Stimulated activated CD4-positive, alpha-beta T cell treated with anti-CD3 and anti-CD28 coated beads, Interleukin-4, amount 100 ng/mL, for 24 hours (primary cell): Measurements from ENCODE around the gene AGFG2.
A peak's percentile ranks its signal among the peaks of the same experiment; 100 is the strongest.
"Not testable (repeated sequence)": the region's sequence is repeated elsewhere in the genome, so short reads cannot be mapped to it uniquely, and the experiment has no call there.

Experiments used
- DNase-seq: peaks from one replicate; pipeline ENCODE4 v3.0.0-alpha.2; 2020

Gene AGFG2

DNA sequence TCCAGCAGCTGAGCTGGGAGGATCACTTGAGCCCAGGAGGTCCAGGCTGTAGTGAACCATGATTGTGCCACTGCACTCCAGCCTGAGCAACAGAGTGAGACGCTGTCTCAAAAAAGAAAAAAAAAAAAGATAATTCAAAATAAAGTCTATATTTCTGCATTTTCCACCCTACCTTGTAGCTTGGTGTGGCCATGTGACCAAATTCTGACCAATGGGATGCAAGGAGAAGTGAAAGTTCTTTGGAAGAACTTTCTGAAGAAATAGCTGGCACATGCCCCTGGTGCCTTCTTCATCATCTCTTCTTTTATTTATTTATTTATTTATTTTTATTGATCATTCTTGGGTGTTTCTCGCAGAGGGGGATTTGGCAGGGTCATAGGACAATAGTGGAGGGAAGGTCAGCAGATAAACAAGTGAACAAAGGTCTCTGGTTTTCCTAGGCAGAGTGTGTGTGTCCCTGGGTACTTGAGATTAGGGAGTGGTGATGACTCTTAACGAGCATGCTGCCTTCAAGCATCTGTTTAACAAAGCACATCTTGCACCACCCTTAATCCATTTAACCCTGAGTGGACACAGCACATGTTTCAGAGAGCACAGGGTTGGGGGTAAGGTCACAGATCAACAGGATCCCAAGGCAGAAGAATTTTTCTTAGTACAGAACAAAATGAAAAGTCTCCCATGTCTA is 17.0 kb upstream of the AGFG2 start:
- not testable (repeated sequence) for DNase-seq

DNA sequence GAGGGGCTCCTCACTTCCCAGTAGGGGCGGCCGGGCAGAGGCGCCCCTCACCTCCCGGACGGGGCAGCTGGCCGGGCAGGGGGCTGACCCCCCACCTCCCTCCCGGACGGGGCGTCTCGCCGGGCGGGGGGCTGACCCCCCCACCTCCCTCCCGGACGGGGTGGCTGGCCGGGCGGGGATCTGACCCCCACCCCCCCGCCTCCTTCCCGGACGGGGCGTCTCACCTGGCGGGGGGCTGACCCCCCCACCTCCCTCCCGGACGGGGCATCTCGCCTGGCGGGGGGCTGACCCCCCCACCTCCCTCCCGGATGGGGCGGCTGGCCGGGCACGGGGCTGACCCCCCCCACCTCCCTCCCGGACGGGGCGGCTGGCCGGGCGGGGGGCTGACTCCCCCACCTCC is 15.8 kb upstream of the AGFG2 start:
- DNase-seq = not testable (repeated sequence)

DNA sequence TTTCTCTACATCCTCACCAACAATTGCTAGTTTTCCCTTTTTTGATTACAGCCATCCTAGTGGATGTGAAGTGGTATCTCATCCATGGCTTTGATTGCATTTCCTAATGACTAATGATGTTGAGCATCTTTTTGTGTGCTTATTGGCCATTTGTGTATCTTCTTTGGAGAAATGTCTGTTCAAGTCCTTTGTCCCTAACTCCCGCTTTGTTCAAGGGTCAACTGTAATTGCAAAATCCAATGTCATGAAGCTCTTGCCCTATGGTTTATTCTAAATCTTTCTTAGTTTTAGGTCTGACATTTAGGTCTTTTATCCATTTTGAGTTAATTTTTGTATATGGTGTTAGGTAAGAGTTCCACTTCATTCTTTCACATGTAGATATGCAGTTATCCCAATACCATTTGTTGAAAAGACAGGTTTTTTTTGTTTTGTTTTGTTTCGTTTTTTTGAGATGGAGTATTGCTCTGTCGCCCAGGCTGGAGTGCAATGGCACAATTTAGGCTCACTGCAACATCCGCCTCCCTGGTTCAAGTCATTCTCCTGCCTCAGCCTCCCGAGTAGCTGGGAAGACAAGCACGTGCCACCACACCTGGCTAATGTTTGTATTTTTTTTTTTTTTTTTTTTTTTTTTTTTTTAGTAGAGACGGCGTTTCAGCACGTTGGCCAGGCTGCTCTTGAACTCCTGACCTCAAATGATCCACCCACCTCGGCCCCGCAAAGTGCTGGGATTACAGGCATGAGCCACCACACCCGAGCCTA is 10.7 kb upstream of the AGFG2 start:
- not testable (repeated sequence) for DNase-seq

DNA sequence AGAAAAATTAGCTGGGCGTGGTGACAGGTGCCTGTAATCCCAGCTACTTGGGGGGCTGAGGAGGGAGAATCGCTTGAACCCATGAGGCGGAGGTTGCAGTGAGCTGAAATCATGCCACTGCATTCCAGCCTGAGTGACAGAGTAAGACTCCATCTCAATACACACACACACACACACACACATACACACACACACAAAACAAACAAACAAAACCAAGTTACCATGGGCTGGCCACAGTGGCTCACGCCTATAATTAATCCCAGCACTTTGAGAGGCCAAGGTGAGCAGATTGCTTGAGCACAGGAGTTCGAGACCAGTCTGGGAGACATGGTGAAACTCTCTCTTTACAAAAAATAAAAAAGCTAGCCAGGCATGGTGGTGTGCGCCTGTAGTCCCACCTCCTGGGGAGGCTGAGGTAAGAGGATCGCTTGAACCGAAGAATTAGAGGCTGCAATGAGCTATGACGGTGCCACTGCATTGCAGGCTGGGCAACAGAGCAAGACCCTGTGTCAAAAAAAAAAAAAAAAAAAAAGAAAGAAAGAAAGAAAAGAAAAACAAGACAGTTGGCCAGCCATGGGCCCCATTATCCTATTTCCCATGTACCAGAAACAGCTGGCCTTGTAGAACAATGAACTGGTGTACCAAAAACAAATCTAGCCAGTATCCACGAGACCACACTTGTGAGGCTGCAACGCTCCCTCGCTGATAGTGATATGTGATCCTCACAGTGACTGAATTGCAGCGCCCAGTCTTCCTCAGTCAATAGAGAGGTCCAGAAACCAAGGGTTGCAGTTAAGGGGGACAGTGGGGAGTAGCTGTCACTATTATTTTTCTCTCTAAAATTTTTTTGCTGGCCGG is 6.6 kb upstream of the AGFG2 start:
- DNase-seq = no peak

DNA sequence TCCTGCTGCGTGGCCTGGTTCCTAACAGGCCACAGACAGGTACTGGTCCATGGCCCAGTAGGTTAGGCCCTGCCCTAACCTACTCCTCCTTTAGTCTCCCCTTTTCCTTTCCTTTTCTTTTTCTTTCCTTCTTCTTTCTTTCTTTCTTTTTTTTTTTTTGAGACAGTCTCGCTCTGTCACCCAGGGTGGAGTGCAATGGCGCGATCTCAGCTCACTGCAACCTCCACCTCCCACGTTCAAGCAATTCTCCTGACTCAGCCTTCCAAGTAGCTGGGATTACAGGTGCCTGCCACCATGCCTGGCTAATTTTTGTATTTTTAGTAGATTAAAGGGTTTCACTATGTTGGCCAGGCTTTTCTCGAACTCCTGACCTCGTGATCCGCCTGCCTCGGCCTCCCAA is 3.0 kb upstream of the AGFG2 start:
- not testable (repeated sequence) for DNase-seq

DNA sequence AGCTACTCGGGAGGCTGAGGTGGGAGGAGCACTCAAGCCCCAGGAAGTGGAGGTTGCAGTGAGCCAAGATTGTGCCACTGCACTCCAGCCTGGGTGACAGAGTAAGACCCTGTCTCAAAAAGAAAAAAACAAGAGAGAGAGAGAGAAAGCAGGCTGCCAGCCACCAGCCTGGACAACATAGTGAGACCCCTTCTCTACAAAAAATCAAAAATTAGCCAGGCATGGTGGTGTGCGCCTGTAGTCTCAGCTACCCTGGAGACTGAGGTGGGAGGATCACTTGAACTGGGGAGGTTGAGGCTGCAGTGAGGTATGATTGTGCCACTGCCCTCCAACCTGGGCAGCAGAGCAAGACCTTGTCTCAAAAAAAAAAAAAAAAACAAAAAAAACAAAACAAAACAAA is 2.3 kb upstream of the AGFG2 start:
- DNase-seq = not testable (repeated sequence)

DNA sequence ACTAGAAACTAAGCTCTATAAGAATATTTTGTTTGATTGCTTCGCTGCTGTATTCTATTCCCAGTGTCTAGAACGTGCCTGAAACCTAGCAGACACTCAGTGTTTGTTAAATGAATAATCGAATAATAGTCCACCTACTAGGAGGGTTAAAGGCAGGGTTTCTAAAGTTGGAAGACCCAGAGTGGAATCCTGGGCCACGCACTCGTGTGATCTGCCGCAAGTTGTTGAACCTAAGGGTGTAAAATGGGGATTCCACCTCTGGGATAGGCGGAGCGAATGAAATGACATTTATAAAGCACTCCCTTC is 702 bp upstream of the AGFG2 start:
- no peak for DNase-seq

DNA sequence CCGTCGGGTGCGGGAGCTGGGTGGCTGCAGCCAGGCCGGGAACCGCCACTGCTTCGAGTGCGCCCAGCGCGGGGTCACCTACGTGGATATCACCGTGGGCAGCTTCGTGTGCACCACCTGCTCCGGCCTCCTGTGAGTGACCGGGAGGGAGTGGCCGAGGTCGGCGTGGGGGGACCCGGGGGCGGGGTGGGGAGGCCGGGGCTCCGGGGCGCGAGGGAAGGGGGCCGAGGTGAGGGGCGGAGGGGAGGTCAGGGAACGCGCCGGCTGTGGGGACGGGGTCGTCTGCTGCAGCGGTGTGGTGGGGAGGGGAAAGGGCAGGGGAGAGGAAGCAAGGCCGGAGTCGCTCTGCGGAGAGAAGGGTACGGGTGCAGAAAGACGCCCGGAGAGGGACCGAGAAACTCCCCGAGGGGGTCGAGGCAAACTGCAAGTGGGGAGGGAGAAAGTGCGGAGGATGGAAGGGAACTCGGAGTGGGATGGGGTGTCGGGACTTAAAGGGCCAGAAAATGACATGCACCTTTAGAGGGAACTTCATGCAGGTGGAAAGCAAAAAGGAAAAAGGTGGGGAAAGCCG is 518 bp downstream of the AGFG2 start:
- DNase-seq = no peak

DNA sequence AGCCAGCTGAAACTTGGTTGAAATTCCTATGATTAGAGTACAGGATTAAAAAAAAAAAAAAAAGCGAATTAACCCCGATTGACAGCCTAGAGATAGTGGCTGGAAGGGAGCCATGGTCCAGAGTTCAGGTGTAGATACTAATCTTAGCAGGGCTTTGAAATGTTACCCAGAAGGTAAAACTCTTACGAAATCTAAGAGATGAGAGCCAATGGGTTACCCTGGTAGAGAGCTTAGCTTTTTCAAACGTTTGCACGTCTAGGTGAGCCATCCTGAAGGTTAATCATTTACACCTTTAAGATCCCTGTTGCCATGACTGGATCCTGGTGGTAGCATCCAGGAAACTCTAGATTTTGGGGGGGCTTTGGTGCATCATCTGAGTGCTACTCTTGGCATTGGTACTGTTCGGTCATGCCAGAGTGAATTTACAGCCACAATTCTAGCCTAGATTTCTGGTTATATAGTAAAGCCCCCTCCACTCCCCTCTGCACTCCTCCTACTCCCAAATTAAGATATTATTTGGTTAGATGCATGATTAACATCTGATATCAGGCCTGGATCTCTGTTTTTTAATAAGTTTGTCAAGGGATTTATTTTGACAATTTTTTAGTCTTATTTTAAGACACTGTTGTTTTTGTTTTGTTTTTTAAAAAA is 1.2 kb downstream of the AGFG2 start:
- no peak for DNase-seq

DNA sequence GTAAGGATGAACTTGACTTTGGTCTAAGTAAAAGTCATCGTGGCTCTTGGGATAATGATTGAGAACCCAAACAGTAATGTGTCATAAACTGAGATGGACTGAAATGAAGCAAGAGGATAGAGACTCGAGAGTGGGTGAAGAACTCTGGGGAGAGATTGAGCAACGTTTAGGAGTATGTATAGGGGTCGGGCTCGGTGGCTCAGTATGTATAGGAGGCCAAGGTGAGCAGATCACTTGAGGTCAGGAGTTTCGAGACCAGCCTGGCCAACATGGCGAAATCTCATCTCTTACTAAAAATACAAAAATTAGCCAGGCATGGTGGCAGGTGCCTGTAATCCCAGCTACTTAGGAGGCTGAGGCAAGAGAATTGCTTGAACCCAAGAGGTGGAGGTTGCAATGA is 2.3 kb downstream of the AGFG2 start:
- DNase-seq = not testable (repeated sequence)

DNA sequence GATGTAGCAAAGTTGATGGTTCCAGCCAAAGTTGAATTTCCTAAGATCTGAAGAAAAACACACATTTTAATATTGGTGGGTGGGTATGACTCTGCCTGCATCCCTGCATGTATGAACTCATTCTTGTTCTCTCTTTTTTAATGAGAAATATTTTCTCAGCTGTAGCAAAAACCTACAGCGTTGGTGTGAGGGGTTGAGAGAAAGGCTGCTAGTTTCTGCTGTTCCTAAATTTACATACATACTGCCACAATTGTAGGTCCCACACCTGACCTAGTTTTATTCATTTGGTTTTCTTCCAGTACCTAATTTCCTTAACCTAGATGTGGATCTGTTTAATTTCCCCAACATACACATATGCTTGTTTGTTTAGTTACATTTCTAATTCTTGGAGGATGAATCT is 4.6 kb downstream of the AGFG2 start:
- no peak for DNase-seq

DNA sequence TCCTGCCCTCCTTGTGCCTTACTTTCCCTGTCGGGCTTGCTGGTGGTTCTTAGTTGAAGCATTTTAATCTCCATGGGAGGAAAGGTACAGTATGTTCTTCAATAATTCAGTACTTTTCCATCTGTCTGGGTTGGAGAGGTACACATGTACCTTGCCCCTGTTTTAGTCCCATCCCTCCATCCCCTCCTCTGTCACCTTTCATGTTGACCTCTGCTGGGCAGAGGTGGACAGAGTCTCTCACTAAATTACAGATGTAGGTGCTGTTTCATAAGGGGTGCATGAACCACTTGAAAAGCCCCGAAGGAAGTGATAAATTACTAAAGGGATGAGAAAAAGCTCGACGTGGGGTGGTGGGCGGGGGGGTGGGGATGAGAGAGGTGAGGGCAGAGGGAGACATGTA is 5.4 kb downstream of the AGFG2 start:
- no peak for DNase-seq

DNA sequence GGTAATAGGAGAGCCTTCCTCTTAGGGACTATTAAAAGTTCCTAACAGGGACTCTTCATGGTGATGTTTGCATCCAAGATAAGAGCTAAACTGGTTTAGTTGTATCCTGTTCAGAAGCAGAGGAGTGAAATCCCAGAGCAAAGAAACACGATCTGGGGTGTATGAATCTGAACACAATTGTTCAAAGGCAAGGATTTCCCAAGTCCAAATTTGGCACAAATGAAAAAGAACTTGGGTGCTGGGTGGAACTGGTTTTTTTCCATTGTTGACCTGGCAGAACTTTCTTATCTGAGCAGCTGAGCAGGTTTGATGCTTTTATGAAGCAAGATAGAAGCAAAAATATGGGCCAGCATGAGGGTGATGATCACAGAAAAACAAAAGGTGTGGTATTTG is 6.0 kb downstream of the AGFG2 start:
- no peak for DNase-seq

DNA sequence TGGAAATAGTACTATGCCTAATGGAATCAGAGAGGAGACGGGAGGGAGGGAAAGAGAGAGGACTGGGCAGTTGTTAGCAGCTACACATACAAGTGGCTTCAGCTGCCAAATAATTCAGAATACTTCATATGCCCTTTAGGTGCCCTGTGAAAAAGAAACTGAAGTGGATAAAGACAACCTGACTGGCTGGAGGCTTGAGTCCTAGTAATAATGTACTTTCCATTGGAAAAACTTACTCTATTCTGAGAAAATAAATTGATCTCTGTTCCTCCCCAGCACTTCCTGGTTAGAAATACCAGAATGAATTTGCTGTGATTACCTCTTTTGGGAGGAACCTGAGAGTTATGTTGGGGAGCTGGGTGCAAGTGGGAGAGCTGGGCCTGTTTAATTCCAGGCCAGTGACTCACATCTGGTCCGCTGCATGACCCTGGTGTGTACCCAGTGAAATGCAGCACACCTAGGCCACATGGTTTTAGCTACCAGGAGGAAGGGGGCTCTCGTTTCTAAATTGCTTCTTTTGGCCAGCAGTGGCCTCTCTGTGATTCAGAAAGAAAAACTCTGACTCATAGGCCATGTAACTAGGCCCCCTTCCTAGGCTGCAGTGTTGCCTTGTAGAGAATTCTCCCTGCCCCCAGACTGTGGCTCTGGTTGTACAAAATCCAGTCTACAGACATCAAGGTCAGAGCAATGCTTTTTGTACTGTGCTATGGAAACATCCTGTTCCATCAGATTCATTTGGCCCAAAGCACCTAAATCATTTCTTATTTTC is 6.5 kb downstream of the AGFG2 start:
- peak; percentile 71 for DNase-seq

DNA sequence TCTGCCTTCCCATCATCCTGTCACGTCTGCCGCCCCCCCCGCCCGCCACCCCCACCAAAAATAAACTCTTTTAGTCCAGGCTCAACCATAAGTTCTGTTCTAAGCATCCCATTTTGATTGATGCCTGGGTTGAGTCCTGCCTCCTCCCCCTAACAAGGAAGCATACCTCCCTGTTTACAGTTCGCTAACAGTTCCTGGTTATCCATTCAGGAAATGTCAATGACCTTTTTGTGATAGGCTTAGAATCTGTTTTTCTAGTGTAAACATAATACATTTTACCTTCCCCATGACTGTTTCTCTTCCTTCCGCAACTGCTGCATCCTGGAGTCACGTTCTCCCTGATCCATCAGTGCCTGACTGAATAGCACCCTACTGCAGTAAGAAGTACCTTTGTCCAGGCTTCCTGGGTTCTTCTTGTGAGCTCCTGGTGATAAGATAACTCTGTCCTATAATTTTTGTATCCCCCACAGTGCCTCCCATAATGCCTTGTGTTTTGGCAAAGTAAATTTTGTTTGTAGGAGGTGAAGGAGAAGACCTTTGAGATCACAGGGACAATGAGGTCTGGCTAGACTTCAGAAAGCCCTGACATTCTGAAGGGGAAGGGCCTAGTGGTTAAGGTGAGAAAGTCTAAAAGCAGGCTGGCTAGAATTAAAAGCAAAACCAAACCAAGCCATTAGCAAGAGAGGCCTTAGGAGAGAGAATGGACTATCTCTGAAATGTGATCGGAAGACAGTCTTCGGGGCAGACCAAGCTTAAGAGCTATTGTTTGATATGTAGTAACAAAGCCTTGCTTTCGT is 7.3 kb downstream of the AGFG2 start:
- DNase-seq = no peak

DNA sequence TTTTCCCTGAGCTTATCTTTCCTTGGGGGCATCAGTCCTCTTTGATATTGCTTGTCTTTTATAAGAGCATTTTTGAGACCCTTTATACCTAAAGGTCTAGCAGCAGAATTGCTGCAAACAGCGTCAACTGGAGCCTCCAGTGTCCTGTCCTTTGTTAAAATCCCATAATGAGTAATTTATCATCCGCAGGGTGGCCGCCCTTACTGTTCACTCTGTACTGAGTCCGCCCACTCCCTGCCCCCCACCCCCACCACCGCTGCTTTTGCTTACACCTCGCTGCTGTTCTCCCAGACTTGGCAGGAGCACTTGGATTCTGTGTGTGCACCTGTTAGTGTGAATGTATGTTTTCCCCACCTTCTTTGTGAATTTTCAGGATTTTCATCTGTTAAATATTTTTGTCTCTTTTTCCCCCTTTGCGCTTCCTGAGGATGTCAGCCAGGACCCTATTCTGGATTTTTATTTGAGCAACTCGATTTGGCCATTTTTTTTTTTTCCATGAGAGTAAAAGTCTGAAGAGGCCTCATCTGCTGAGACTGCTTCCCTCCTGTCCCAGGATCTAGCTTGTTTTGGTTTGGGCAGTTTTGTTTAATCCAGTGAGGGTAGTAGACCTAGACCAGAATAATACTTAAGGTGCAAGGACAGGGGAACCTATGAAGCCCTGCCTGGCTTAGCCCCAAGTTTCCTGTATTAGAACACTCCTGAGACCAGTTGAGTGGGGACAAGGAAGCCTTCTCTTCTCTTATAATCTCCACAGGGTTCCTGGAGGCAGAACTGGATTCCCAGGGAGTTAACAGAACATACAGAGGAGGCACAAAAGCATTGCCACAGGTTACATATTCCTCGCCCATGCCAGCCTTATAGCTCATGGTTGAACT is 8.2 kb downstream of the AGFG2 start:
- DNase-seq = no peak

DNA sequence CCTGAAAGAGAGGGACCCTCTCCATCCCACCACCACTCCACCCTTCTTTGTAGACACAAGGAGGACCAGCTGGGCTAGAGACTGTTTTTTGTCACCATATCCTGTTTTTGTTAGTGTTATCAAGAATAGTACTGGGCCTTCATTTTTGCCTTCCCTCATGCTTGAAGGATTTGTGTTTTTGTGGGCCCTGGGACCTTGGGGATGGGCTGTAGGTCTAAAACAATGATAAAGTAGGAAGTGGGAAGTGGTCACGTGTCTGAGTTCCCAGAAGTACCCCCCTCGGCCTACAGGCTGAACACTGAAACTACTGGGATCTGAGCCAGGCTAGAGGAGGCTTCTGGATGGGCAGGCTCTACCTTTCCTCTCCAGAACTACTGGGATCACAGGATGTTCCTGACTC is 8.9 kb downstream of the AGFG2 start:
- DNase-seq = no peak

DNA sequence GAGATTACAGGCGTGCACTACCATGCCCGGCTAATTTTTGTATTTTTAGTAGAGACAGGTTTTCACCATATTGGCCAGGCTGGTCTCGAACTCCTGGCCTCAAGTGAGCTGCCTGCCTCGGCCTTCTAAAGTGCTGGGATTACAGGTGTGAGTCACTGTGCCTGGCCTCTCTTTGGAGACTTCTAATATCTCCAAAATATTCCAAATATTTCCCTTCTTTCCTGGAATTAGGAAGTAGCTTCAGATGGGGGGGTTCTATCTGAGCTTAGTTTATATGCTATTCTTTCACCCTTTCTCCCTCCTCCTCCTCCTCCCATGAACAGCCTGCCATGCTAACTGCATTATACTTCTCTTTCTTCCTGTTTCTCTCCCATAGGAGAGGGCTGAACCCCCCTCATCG is 9.4 kb downstream of the AGFG2 start:
- not testable (repeated sequence) for DNase-seq

DNA sequence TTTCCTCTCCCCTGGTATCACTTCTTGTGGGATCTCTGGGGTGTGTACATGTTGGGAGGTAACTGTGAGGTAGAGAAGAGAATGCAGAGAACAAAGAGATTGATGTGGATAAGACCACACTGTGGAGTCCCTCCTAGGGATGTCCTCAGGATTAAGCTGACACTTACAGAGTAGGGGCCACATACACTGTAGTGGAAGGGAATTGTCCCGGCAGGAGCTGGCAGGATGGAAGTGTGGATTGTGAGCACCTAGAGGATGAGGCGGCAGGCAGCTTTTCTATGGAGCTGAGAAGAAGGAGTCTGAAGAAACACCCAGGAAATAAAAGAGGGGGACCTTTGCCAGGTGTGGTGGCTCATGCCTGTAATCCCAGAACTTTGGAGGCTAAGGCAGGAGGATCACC is 13.5 kb downstream of the AGFG2 start:
- DNase-seq = no peak

DNA sequence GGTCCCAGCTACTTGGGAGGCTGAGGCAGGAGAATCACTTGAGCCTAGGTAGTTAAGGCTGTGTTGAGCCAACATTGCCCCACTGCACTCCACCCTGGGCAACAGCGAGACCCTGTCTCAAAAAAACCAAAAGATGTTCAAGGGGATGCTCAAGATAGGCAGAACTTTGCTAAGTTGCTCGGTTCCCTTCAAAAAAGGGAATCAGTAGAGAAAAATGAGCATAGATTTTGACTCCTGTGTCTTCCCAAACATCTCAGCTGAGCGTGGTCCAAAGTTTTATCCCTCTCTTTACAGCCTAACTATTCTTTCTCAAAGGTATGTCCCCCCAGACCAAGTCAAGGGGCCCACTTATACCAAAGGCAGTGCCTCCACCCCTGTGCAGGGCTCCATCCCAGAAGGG is 14.0 kb downstream of the AGFG2 start:
- no peak for DNase-seq
